Measurements from ENCODE around the gene NSD2. TPM values are rescaled to one million over a fixed set of nuclear protein-coding genes. Genes with fewer than 3 reads are reported as not detected.

Gene NSD2
- total RNA-seq, 1 donor from 2014 or later = 41.5 TPM

GRCh38 chr4:1970926-1971325 lies 99.7 kb downstream of the NSD2 start:
- no peak for DNase-seq (ENCODE audit: low spot score)

- DNase-seq (ENCODE audit: low spot score) = no peak
These were observed 100.4 kb downstream of the NSD2 start for GRCh38 chr4:1971456-1972200.

- DNase-seq (ENCODE audit: low spot score) = no peak
These were observed 101.2 kb downstream of the NSD2 start for GRCh38 chr4:1972414-1972813.

GRCh38 chr4:1973218-1973617 lies 102.0 kb downstream of the NSD2 start:
- no peak for DNase-seq (ENCODE audit: low spot score)

- DNase-seq (ENCODE audit: low spot score) = no peak
These were observed 102.5 kb downstream of the NSD2 start for GRCh38 chr4:1973661-1974060.

- no peak for DNase-seq (ENCODE audit: low spot score)
These were observed 103.6 kb downstream of the NSD2 start for GRCh38 chr4:1974840-1975239.

- DNase-seq (ENCODE audit: low spot score) = no peak
These were observed 104.2 kb downstream of the NSD2 start for GRCh38 chr4:1975391-1975801.

GRCh38 chr4:1975880-1976279 lies 104.7 kb downstream of the NSD2 start:
- no peak for DNase-seq (ENCODE audit: low spot score)

- no peak for DNase-seq (ENCODE audit: low spot score)
These were observed 105.5 kb downstream of the NSD2 start for GRCh38 chr4:1976416-1977352.

GRCh38 chr4:1978226-1978625 lies 107.0 kb downstream of the NSD2 start:
- no peak for DNase-seq (ENCODE audit: low spot score)

- DNase-seq (ENCODE audit: low spot score) = no peak
These were observed 107.7 kb downstream of the NSD2 start for GRCh38 chr4:1978741-1979476.

GRCh38 chr4:1979477-1980196 lies 108.4 kb downstream of the NSD2 start:
- no peak for DNase-seq (ENCODE audit: low spot score)

- DNase-seq (ENCODE audit: low spot score) = no peak
These were observed 109.4 kb downstream of the NSD2 start for GRCh38 chr4:1980561-1981041.

- no peak for DNase-seq (ENCODE audit: low spot score)
These were observed 110.3 kb downstream of the NSD2 start for GRCh38 chr4:1981251-1982058.

- DNase-seq (ENCODE audit: low spot score) = no peak
These were observed 111.2 kb downstream of the NSD2 start for GRCh38 chr4:1982124-1983052.

GRCh38 chr4:1983053-1983845 lies 112.1 kb downstream of the NSD2 start:
- DNase-seq (ENCODE audit: low spot score) = no peak

- no peak for DNase-seq (ENCODE audit: low spot score)
These were observed 112.7 kb downstream of the NSD2 start for GRCh38 chr4:1983846-1984405.

All from ureter (tissue), 1 donor.